DOHH2 (cell line): ENCODE results near the gene DPT.

ENCODE experiments used
- H3F3A ChIP-seq: fragments of 200-600 bp; sonication (generic), shearing (Covaris generic); 2 replicates; pipeline ENCODE4 v1.6.0; 2016; ENCODE audit warnings: antibody characterized with exemption, mild to moderate bottlenecking; ENCODE audit not compliant: control insufficient read depth, insufficient read depth
- H3K27ac ChIP-seq: fragments of 200-600 bp; sonication (generic); 2 replicates; pipeline ENCODE4 v1.5.1; 2014; ENCODE audit warnings: low read depth, mild to moderate bottlenecking, low read length, moderate library complexity
- H3K27me3 ChIP-seq: fragments of 200-600 bp; sonication (generic); 2 replicates; pipeline ENCODE4 v1.6.1; 2014; ENCODE audit warnings: mild to moderate bottlenecking, low read length, mixed read lengths; ENCODE audit not compliant: control insufficient read depth
- H3K36me3 ChIP-seq: fragments of 200-600 bp; sonication (generic); 2 replicates; pipeline ENCODE4 v1.6.1; 2014; ENCODE audit warnings: mild to moderate bottlenecking, low read length, moderate library complexity, mixed read lengths; ENCODE audit not compliant: control insufficient read depth
- H3K4me1 ChIP-seq: fragments of 200-600 bp; sonication (generic); 2 replicates; pipeline ENCODE4 v1.6.1; 2014; ENCODE audit warnings: mild to moderate bottlenecking, low read length, mixed read lengths; ENCODE audit not compliant: control insufficient read depth
- H3K4me2 ChIP-seq: fragments of 200-600 bp; sonication (generic); 2 replicates; pipeline ENCODE4 v1.6.0; 2014; ENCODE audit warnings: mild to moderate bottlenecking, low read length, moderate library complexity
- H3K4me3 ChIP-seq: fragments of 200-600 bp; sonication (generic); 2 replicates; pipeline ENCODE4 v1.5.1; 2014; ENCODE audit warnings: mild to moderate bottlenecking, low read length, mixed read lengths
- H3K79me2 ChIP-seq: fragments of 200-600 bp; sonication (generic); 2 replicates; pipeline ENCODE4 v1.6.1; 2014; ENCODE audit warnings: mild to moderate bottlenecking, low read length, mixed read lengths; ENCODE audit not compliant: control insufficient read depth
- H3K9me2 ChIP-seq: fragments of 200-600 bp; sonication (generic); replicated peaks from 2 replicates; pipeline ENCODE4 v1.6.1; 2014; ENCODE audit warnings: mild to moderate bottlenecking, low read length, mixed read lengths; ENCODE audit not compliant: control insufficient read depth
- H3K9me3 ChIP-seq: fragments of 200-600 bp; sonication (generic); 2 replicates; pipeline ENCODE4 v1.6.1; 2014; ENCODE audit warnings: antibody characterized with exemption, low read length, mixed read lengths; ENCODE audit not compliant: control insufficient read depth, insufficient read depth
- H4K20me1 ChIP-seq: fragments of 200-600 bp; sonication (generic); 2 replicates; pipeline ENCODE4 v1.6.0; 2014; ENCODE audit warnings: low read depth, mild to moderate bottlenecking, antibody characterized with exemption, low read length, moderate library complexity; ENCODE audit not compliant: control insufficient read depth, insufficient read depth
- CTCF ChIP-seq: fragments of 200-600 bp; sonication (generic); IDR thresholded peaks from one replicate; pipeline ENCODE4 v1.5.1; 2014; ENCODE audit warnings: antibody characterized with exemption, mild to moderate bottlenecking, low read depth, low read length; ENCODE audit not compliant: poor library complexity, severe bottlenecking
- EZH2phosphoT487 ChIP-seq: fragments of 200-600 bp; sonication (generic); IDR thresholded peaks from 2 replicates; pipeline ENCODE4 v1.6.1; 2017; ENCODE audit warnings: borderline replicate concordance, mild to moderate bottlenecking, antibody characterized with exemption, low read length, moderate library complexity, mixed read lengths

DPT gene

GRCh38 chr1:168688644-168689326, 40.2 kb downstream of the DPT start:
- H3K36me3 ChIP-seq, result no peaks in the 10 kb centered on the region
- no peak for TF ChIP-seq CTCF
- no peak for TF ChIP-seq EZH2phosphoT487
- no peaks in the 10 kb centered on the region for H3K4me1 ChIP-seq
- no peak overlapping the region for H3K4me3 ChIP-seq
- no peaks in the 10 kb centered on the region for H3K9me3 ChIP-seq
- H3K27ac ChIP-seq, result no peak overlapping the region
- H3F3A ChIP-seq, result no peaks in the 10 kb centered on the region
- H3K79me2 ChIP-seq, result no peaks in the 10 kb centered on the region
- no peak overlapping the region for H3K4me2 ChIP-seq
- no peaks in the 10 kb centered on the region for H3K27me3 ChIP-seq
- H4K20me1 ChIP-seq, result no peaks in the 10 kb centered on the region
- no peaks in the 10 kb centered on the region for H3K9me2 ChIP-seq

- H3F3A ChIP-seq, result no peaks in the 10 kb centered on the region
- TF ChIP-seq EZH2phosphoT487 (no peak), CTCF (no peak)
- H3K27ac ChIP-seq, result no peak overlapping the region
- no peaks in the 10 kb centered on the region for H3K36me3 ChIP-seq
- no peak overlapping the region for H3K4me2 ChIP-seq
- no peaks in the 10 kb centered on the region for H3K4me1 ChIP-seq
- H3K79me2 ChIP-seq, result no peaks in the 10 kb centered on the region
- H3K9me2 ChIP-seq, result no peaks in the 10 kb centered on the region
- no peak overlapping the region for H3K4me3 ChIP-seq
- H4K20me1 ChIP-seq, result no peaks in the 10 kb centered on the region
- H3K27me3 ChIP-seq, result no peaks in the 10 kb centered on the region
- no peaks in the 10 kb centered on the region for H3K9me3 ChIP-seq
Measured at GRCh38 chr1:168687816-168688215, 41.2 kb downstream of the DPT start.

- H3F3A ChIP-seq, result no peaks in the 10 kb centered on the region
- TF ChIP-seq CTCF (no peak), EZH2phosphoT487 (no peak)
Measured at GRCh38 chr1:168686666-168687065, 42.3 kb downstream of the DPT start.

More at GRCh38 chr1:168686666-168687065, 42.3 kb downstream of the DPT start:
- Histone ChIP-seq H3K9me3 (no peaks in the 10 kb centered on the region), H3K4me3 (no peak overlapping the region), H4K20me1 (no peaks in the 10 kb centered on the region), H3K4me1 (no peaks in the 10 kb centered on the region), H3K9me2 (no peaks in the 10 kb centered on the region), H3K27me3 (no peaks in the 10 kb centered on the region), H3K79me2 (no peaks in the 10 kb centered on the region), H3K27ac (no peak overlapping the region), H3K36me3 (no peaks in the 10 kb centered on the region), H3K4me2 (no peak overlapping the region)
